ENCODE results near the gene BAIAP3.

The BAIAP3 gene

GRCh38 chr16:1346422-1347285, 13.2 kb downstream of the BAIAP3 start:
- Histone ChIP-seq H3K9me3 (ENCODE audit: insufficient read depth, low read length, severe bottlenecking) (no peaks in the 10 kb centered on the region), H3K9ac (ENCODE audit: low read depth, low read length) (no peak overlapping the region), H3K4me2 (ENCODE audit: insufficient read depth, low read length) (no peak overlapping the region), H3K27ac (ENCODE audit: low read length) (no peak overlapping the region), H3K4me1 (ENCODE audit: insufficient read depth, low read length) (peaks cover 52% of the 10 kb centered on the region), H3K79me2 (ENCODE audit: insufficient read depth, low read length) (peaks cover 22% of the 10 kb centered on the region), H3K4me3 (ENCODE audit: low read depth in 1 of 2, low read length in 2 of 2) (no peak overlapping the region), H4K20me1 (ENCODE audit: insufficient read depth, low read length) (peaks cover 36% of the 10 kb centered on the region), H3K27me3 (ENCODE audit: insufficient read depth, low read length, poor library complexity) (no peaks in the 10 kb centered on the region), H2AFZ (ENCODE audit: low read depth, low read length) (no peak overlapping the region), H3K36me3 (ENCODE audit: insufficient read depth, low read length) (peaks cover 35% of the 10 kb centered on the region)
- no peak for TF ChIP-seq EZH2 (IDR thresholded peaks at IDR 0.05; ENCODE audit: borderline replicate concordance, low read depth, low read length, severe bottlenecking)
- TF ChIP-seq CTCF (IDR thresholded peaks at IDR 0.05; ENCODE audit: borderline replicate concordance, extremely low read depth, low read length, poor library complexity, severe bottlenecking) = no peak
- DNase-seq = no peak
- ATAC-seq (ENCODE audit: insufficient read depth, low read depth) = no peak

GRCh38 chr16:1347286-1347855, 13.9 kb downstream of the BAIAP3 start:
- peaks cover 28% of the 10 kb centered on the region for H3K79me2 ChIP-seq (ENCODE audit: insufficient read depth, low read length)
- no peak for DNase-seq
- TF ChIP-seq EZH2 (IDR thresholded peaks at IDR 0.05; ENCODE audit: borderline replicate concordance, low read depth, low read length, severe bottlenecking) (no peak), CTCF (IDR thresholded peaks at IDR 0.05; ENCODE audit: borderline replicate concordance, extremely low read depth, low read length, poor library complexity, severe bottlenecking) (no peak)
- H2AFZ ChIP-seq (ENCODE audit: low read depth, low read length) = no peak overlapping the region
- H3K27me3 ChIP-seq (ENCODE audit: insufficient read depth, low read length, poor library complexity) = no peaks in the 10 kb centered on the region
- peaks cover 29% of the 10 kb centered on the region for H4K20me1 ChIP-seq (ENCODE audit: insufficient read depth, low read length)
- no peak overlapping the region for H3K4me3 ChIP-seq (ENCODE audit: low read depth in 1 of 2, low read length in 2 of 2)
- no peak overlapping the region for H3K9ac ChIP-seq (ENCODE audit: low read depth, low read length)
- no peak for ATAC-seq (ENCODE audit: insufficient read depth, low read depth)
- peaks cover 50% of the 10 kb centered on the region for H3K4me1 ChIP-seq (ENCODE audit: insufficient read depth, low read length)
- no peaks in the 10 kb centered on the region for H3K9me3 ChIP-seq (ENCODE audit: insufficient read depth, low read length, severe bottlenecking)
- H3K4me2 ChIP-seq (ENCODE audit: insufficient read depth, low read length) = no peak overlapping the region
- no peak overlapping the region for H3K27ac ChIP-seq (ENCODE audit: low read length)
- peaks cover 35% of the 10 kb centered on the region for H3K36me3 ChIP-seq (ENCODE audit: insufficient read depth, low read length)

- Histone ChIP-seq H2AFZ (ENCODE audit: low read depth, low read length) (no peak overlapping the region), H3K27me3 (ENCODE audit: insufficient read depth, low read length, poor library complexity) (no peaks in the 10 kb centered on the region), H4K20me1 (ENCODE audit: insufficient read depth, low read length) (peaks cover 27% of the 10 kb centered on the region), H3K4me2 (ENCODE audit: insufficient read depth, low read length) (no peak overlapping the region), H3K79me2 (ENCODE audit: insufficient read depth, low read length) (peaks cover 34% of the 10 kb centered on the region), H3K4me1 (ENCODE audit: insufficient read depth, low read length) (peaks cover 50% of the 10 kb centered on the region), H3K9me3 (ENCODE audit: insufficient read depth, low read length, severe bottlenecking) (no peaks in the 10 kb centered on the region), H3K9ac (ENCODE audit: low read depth, low read length) (no peak overlapping the region), H3K4me3 (ENCODE audit: low read depth in 1 of 2, low read length in 2 of 2) (no peak overlapping the region), H3K27ac (ENCODE audit: low read length) (no peak overlapping the region), H3K36me3 (ENCODE audit: insufficient read depth, low read length) (peaks cover 35% of the 10 kb centered on the region)
- no peak for TF ChIP-seq CTCF (IDR thresholded peaks at IDR 0.05; ENCODE audit: borderline replicate concordance, extremely low read depth, low read length, poor library complexity, severe bottlenecking)
- TF ChIP-seq EZH2 (IDR thresholded peaks at IDR 0.05; ENCODE audit: borderline replicate concordance, low read depth, low read length, severe bottlenecking) = no peak
- ATAC-seq (ENCODE audit: insufficient read depth, low read depth) (no peak), DNase-seq (no peak)
Observed at GRCh38 chr16:1347962-1348361, 14.5 kb downstream of the BAIAP3 start.
